Germinal center (tissue), 1 donor: ENCODE data around the gene GOLGA6B.
"Not testable (repeated sequence)": the region's sequence is repeated elsewhere in the genome, so short reads cannot be mapped to it uniquely, and the experiment has no call there.

Experiments
- DNase-seq: peaks from one replicate; pipeline ENCODE4 v3.0.0; 2012; ENCODE audit warnings: mixed read lengths, low spot score

Gene GOLGA6B

DNA sequence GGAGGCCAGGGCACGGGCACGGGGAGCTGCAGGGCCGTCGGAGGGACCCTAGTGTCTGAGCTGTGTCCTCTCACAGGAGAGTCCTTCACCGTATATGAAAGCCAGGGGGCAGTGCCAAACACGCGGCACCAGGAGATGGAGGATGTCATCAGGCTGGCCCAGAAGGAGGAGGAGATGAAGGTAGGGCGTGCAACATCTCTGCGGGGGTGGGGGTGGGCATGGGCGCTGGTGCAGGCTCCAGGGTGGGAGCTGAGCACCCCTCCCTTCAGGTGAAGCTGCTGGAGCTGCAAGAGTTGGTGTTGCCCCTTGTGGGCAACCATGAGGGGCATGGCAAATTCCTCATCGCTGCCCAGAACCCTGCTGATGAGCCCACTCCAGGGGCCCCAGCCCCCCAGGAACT, 11.2 kb downstream of the GOLGA6B start:
- DNase-seq: not testable (repeated sequence)

DNA sequence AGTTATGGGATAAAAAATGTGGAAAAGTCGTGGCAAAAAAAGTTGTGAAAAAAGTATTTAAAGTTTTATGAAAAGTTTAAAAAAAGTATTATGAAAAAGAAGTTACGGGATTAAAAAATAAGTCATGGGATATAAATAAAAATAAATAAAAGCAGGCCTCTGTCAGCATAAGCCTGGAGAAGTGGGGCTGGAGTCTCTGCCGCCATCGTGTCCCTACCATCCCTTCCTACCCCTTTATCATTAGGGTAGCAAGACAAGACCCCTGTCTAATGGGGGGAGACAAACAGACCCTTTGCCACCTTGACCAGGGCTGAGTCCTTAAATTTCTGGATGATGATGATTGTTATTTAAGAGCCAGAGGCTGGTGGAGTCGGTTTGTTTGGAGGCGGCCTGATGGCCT, 15.3 kb downstream of the GOLGA6B start:
- not testable (repeated sequence) for DNase-seq

DNA sequence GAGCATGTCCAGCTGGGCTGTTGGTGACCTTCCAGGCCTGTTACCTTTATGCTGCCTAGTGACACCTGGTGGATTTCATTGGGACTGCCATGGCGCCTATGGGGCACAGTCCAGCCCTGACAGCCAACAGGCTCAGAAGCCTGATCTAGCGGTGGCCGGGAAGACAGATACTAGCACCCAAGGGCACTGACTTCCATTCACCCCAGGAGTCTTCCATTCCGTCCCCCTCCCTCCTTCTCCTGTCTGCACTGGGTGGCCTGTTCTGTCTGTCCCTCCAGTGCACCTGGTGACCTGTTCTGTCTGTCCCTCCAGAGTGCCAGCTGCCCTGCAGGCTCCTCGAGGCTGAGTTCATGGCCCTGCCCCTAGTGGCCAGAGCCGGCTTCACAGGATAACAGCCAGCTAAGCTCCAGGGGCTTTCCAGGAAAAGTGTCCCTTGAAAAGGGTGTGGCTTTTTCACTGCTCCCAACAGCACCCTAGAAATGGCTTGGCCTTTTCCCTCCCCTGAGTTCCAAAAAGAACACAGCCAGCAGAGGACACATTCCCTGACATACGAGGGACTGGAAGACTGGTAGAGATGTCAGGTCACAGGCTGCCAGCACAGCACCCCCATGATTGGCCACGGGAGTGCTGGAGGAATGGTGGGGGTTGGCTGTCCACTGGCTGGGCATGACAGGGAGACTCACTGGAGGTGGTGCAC, 16.3 kb downstream of the GOLGA6B start:
- peak; percentile 58 for DNase-seq

DNA sequence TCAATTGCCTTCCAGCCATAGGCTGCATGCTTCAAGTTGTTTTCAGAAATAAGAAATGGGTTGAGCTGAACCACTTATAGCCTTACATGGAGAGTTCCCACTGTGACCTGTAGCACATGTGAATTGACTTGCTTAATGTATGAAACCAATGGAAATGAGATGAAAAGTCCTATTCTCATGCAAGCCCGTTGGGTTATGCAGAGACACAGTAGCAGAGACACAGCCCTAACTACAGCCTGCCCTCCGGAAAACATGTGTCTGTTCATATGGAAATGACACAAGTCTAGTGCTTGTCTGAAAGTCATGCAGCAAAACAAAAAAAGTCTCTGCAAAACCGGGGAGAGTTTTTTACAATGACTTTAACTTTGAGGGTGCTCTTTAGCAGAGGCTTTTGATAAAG, 17.0 kb downstream of the GOLGA6B start:
- no peak for DNase-seq

DNA sequence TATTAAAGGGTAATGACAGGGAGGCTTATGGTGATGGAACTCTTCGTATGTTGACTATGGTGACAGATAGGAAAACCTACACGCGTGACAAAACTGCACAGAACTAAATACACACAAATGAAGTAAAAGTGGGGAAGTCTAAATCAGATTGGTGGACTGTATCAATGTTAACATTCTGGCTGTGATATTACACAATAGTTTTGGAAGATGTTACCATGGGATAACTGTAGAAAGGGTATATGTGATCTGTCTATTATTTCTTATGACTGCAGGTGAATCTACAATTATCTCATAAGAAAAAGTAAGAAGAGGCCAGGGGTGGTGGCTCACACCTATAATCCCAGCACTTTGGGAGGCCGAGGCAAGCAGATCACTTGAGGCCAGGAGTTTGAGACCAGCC, 22.3 kb downstream of the GOLGA6B start:
- DNase-seq: no peak

DNA sequence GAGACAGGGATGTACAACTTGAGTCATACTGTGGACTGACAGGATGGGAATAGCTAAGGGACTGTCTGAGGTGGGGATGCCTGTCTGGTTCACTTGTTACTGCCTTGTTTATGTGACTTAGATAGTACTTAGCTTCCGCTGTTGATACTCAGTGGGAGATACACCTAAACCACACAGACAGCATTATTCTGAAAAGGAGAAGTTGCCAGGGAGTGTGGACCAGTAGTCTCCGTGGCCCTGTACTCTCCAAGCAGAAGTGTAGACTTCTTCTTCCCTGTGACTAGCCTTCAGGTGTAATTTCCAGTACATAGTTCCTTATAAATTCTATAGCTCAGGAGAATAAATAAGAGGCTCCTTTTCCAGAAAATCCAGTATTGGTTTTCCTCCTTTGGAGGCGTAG, 26.4 kb downstream of the GOLGA6B start:
- DNase-seq: no peak

DNA sequence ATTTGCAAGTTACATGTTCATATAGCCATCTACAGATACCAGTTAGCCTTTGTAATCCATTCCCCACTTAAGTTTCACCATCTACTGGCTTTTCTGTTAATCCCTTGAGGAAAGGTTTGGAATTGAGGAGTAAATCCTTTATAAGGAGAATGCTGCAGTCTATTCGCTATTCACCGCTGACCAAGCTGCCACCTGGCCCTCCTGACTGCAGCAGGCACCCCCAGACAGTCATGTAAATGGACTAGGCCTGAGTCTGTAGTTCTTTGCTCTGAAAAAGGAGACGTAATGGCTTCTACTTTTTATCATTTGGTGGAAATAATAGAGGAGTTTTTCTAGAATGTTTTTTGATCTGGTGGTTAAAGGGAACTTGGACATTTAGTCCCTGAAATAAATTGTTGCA, 28.3 kb downstream of the GOLGA6B start:
- DNase-seq: no peak

DNA sequence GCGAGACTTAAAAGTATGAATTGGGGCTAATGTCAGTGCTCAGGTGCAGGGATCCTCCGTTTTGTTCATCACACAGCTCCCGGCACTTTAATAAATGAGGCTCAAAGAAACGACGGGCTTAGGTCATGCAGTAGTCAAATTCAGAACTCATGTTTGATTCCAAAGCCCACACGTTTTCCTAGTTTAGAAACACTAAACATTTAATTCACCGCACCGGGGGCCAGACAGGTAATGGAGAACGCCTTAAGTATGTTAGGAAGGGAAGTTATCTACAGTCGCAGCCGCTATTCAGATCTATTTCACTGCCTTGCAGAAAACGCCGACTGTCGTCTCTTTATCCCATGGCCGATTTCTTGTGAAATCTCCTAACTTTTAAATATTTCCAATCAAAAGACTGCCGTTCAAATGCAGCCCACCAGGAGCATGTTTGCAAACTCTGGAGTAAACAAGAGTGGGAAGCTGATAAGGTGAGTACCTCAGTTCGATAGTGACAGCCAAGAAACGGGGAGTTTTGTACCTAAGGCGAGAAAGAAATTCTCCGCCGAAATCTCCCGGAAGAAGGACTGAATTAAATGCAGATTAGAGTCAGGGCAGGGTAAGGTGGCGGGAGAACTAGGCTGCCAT, 30.9 kb downstream of the GOLGA6B start:
- DNase-seq: no peak

DNA sequence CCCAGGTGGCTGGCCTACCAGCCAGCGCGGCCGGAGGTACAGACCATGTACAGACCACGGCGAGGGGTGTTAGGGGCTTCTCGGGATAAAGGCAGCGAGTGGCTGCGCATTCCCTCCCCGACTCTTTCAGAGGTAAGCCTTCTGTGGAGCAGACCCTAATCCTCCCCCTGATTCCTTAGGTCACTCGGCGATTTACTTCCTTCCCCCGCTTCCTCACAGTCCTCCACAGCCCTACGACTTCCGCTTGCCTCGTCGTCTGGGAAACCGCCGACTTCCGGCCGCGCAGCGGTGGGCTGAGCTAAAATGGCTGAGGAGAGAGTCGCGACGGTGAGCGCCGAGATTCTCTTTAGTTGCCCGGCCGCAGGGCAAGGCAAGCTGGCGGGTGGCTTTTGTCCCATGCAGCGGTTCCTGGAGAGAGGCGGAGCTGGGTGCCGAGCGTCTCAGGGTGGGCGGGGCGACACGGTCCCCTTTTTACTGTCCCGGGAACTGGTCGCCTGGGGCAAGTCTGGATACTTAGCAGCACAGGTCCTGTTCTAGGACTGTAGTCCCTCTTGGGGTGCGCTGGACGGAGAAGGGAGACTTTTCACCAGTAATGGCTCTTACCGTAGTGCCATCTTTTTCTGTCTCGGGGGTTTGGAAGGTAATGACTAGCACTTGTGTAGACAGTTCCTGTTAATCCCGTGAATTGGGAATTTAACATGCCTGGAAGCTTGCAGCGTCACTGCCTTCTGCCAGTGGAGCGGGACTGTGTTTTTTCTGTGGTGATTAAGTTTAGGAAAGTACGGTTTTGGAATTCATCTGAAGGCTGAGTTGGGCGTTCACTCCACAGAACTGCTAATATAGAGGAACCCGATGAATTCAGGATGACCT, 31.7 kb downstream of the GOLGA6B start, which contains the start of the genes BBS4 and HIGD2B:
Gene BBS4, plus strand, starts transcription at position 283 of the 870 bp plus-strand sequence. Its CDS starts 21 bp downstream, at position 304.
Gene HIGD2B, minus strand, starts transcription at position 258 of the 870 bp plus-strand sequence. CDS start 9,808 bp downstream, outside the sequence.
- peak; percentile 79 for DNase-seq

DNA sequence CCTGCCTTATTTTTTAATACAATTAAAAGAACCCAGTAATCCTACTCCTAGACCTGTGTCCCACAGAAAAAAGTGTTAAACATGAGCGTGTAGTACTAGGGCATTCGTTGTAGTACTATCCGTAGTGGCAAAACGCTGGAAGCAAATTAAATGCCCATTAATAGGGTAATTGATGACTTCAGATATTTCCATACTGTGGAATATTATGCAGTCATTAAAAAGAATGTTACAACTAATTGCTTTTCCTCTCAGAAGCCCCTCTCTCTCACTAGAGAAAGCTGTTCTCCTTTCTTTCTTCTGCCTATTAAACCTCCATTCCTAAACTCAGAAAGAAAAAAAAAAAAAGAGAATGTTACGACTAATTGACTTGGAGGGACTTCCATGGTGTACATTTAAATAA, 34.2 kb downstream of the GOLGA6B start:
- DNase-seq: no peak

DNA sequence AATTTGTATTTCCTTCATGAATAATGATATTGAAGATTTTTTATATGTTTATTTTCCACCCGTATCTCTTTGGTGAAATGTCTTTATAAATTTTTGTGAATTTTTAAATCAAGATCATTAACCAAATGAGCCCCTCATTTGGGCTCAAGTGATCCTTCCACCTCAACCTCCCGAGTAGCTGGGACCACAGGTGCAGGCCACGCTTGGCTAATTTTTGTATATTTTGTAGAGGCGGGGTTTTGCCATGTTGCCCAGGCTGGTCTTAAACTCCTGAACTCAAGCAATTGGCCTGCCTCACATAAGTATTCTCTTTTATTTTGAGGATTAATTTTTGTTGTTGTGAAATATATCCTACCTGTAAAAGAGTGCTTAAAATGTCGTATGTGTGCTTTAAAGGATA, 36.4 kb downstream of the GOLGA6B start:
- no peak for DNase-seq

DNA sequence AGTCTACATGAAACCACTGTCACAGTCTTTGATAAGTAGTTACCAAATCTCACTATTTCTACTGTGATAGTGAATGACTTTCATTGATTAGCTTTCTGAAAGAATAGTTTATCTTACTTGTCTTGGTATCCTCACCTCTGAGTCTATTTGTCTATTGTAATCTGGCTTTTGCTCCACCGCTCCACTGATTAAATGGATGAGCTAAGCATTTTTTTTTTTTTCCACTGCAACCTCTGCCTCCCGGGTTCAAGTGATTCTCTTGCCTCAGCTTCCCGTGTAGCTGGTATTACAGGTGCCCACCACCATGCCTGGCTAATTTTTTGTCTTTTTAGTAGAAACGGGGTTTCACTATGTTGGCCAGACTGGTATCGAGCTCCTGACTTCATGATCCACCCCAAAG, 44.4 kb downstream of the GOLGA6B start:
- DNase-seq: no peak

DNA sequence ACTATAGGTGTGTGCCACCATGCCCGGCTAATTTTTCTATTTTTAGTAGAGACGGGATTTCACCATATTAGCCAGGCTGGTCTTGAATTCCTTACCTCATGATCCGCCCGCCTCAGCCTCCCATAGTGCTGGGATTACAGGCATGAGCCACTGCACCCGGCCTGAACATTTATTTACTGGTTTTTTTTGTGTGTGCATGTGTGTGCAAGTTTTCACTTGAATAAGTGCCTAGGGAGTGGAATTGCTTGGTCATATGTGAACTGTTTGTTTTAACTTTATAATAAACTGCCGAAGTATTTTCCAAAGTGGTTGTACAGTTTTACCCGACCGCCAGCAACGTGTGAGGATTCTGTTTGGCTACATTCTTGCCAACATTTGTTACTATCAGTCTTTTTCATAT, 45.6 kb downstream of the GOLGA6B start:
- DNase-seq: no peak

DNA sequence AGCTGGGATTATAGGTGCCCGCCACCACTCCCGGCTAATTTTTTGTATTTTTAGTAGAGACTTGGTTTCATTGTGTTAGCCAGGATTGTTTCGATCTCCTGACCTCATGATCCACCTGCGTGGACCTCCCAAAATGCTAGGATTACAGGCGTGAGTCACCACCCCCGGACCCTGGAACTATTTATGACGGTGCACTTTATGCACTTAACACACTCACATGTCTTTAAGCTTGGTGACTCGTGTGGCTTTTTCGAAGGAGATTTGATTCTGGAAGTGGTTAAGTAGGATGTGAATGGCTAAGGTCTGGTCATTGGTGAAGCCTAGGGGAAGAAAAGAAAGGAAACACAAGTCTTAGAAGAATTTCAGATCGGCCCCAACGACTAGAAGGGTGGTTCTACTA, 51.8 kb downstream of the GOLGA6B start:
- no peak for DNase-seq

DNA sequence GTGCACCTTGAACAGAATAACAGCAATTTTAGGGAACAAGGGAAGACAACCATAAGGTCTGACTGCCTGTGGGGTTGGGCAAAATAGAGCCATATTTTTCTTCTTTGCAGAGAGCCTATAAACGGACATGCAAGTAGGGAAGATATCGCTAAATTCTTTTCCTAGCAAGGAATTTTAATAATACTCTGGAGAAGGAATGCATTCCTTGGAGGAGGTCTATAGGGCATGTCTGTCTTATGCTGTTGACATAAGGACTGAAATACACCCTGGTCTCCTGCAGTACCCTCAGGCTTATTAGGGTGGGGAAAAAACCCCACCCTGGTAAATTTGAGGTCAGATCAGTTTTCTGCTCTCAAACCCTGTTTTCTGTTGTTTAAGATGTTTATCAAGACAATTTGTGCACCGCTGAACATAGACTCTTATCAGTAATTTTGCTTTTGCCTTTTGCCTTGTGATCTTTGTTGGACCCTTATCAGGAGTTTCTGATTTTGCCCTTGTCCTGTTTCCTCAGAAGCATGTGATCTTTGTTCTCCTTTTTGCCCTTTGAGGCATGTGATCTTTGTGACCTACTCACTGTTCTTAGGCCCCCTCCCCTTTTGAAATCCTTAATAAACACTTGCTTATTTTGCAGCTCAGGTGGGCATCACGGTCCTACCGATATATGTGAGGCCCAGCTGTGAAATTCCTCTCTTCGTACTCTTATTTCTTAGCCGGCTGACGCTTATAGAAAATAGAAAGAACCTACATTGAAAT, 54.2 kb downstream of the GOLGA6B start:
- DNase-seq: not testable (repeated sequence)
